ENCODE results near the gene DIPK2A. TPM values are rescaled to one million over a fixed set of nuclear protein-coding genes. Genes with fewer than 3 reads are reported as not detected.

The DIPK2A gene
- total and polyA plus RNA-seq, 2 of the 13 experiments (the other 11 are each of a cell fraction or from before 2014, with no cell fraction given) = 5.8 to 8.0 TPM

DNA sequence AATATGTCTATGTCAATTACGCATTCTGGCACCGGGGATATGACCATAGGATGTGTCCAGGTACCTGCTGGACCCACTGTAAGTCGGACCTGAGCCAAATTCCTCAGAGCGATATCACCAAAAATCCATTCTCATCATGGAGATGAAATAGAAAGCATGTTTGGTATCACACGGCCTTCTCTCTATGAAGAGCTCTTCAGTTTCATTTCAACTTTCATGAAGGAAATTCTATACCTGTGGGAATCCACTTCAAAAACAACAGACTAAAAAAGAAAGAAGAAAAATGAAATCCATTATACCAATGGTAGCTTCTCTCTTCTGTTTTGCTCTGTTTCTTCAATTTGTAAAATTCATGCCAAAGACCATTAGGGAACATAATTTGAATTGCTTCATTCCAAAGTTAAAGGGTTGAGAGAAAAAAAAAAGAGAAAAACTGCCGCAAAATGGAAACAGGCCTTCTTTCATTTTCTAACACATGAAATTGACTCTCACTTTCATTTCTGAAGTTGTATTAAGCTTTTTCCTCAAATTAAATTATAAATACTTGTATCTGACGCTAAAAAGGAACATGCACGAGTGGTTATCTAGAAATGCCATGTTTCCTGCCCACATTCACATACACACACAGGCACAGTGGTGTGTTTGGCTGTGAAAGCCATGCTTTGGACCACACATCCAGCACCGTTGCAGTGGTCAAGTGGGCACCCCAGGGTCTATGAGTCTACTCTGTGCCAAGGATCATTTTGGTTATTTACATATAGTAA is 46.9 kb upstream of the DIPK2A start:
- H3K9me3 ChIP-seq (ENCODE audit: low read length) = no peaks in the 10 kb centered on the region
- WGBS (ENCODE audit: low lambda C conversion rate) = 24% methylated on average over 9 of the region's 9 CpGs
- no peaks in the 10 kb centered on the region for H4K20me1 ChIP-seq (ENCODE audit: insufficient read depth, low read length)
- in situ Hi-C loops (cut with HindIII; ENCODE audit: extremely low pct_ligation_motif_present, low pct_unique_long_range_greater_than_20kb) = no loop called here
- H2AFZ ChIP-seq (ENCODE audit: low read length) = no peak overlapping the region
- no peak for FAIRE-seq
- no peak overlapping the region for H3K4me2 ChIP-seq (ENCODE audit: low read depth, low read length)
- no peak overlapping the region for H3K9ac ChIP-seq (ENCODE audit: insufficient read depth, low read depth, low read length)
- CTCF ChIA-PET (ENCODE audit: low intra/inter-chr PET ratio, low total read pairs) = no interaction called here
- no peaks in the 10 kb centered on the region for H3K79me2 ChIP-seq (ENCODE audit: insufficient read depth, low read length)
- H3K4me1 ChIP-seq (ENCODE audit: insufficient read depth, low read length) = no peaks in the 10 kb centered on the region
- DNase-seq (ENCODE audit: low spot score) = no peak
- intact Hi-C loops (cut with micrococcal nuclease; ENCODE audit: unreplicated experiment) = no loop called here
- no peaks in the 10 kb centered on the region for H3K27me3 ChIP-seq (ENCODE audit: control insufficient read depth in 1 of 2, insufficient read depth in 2 of 2, low read length in 2 of 2)
- no peak overlapping the region for H3K27ac ChIP-seq (ENCODE audit: extremely low read length, insufficient read depth, low read length)
- BruUV-seq (replicated peaks) = no TSS peak
- no peaks in the 10 kb centered on the region for H3K36me3 ChIP-seq (replicated peaks in 1 of 2; ENCODE audit: control insufficient read depth in 1 of 2, insufficient read depth in 2 of 2, low read length in 2 of 2)
- POLR2A ChIA-PET = no interaction called here
- H3K4me3 ChIP-seq (replicated peaks in 1 of 3; ENCODE audit: insufficient read depth in 1 of 3, low read depth in 2 of 3, low read length in 3 of 3) = no peak overlapping the region
- no peak for ATAC-seq
- TF ChIP-seq CBX5 (CRISPR knock-in tag; IDR thresholded peaks at IDR 0.05; ENCODE audit: borderline replicate concordance) = no peak
- TF ChIP-seq, protein P1, sequence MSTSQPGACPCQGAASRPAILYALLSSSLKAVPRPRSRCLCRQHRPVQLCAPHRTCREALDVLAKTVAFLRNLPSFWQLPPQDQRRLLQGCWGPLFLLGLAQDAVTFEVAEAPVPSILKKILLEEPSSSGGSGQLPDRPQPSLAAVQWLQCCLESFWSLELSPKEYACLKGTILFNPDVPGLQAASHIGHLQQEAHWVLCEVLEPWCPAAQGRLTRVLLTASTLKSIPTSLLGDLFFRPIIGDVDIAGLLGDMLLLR (CRISPR knock-in tag; IDR thresholded peaks at IDR 0.05) = no peak
- no peak for TF ChIP-seq ZBTB7A (CRISPR knock-in tag; IDR thresholded peaks at IDR 0.05)
- TF ChIP-seq PRMT3 (CRISPR knock-in tag; IDR thresholded peaks at IDR 0.05; ENCODE audit: borderline replicate concordance, low read depth) = no peak
- TF ChIP-seq, protein P2, sequence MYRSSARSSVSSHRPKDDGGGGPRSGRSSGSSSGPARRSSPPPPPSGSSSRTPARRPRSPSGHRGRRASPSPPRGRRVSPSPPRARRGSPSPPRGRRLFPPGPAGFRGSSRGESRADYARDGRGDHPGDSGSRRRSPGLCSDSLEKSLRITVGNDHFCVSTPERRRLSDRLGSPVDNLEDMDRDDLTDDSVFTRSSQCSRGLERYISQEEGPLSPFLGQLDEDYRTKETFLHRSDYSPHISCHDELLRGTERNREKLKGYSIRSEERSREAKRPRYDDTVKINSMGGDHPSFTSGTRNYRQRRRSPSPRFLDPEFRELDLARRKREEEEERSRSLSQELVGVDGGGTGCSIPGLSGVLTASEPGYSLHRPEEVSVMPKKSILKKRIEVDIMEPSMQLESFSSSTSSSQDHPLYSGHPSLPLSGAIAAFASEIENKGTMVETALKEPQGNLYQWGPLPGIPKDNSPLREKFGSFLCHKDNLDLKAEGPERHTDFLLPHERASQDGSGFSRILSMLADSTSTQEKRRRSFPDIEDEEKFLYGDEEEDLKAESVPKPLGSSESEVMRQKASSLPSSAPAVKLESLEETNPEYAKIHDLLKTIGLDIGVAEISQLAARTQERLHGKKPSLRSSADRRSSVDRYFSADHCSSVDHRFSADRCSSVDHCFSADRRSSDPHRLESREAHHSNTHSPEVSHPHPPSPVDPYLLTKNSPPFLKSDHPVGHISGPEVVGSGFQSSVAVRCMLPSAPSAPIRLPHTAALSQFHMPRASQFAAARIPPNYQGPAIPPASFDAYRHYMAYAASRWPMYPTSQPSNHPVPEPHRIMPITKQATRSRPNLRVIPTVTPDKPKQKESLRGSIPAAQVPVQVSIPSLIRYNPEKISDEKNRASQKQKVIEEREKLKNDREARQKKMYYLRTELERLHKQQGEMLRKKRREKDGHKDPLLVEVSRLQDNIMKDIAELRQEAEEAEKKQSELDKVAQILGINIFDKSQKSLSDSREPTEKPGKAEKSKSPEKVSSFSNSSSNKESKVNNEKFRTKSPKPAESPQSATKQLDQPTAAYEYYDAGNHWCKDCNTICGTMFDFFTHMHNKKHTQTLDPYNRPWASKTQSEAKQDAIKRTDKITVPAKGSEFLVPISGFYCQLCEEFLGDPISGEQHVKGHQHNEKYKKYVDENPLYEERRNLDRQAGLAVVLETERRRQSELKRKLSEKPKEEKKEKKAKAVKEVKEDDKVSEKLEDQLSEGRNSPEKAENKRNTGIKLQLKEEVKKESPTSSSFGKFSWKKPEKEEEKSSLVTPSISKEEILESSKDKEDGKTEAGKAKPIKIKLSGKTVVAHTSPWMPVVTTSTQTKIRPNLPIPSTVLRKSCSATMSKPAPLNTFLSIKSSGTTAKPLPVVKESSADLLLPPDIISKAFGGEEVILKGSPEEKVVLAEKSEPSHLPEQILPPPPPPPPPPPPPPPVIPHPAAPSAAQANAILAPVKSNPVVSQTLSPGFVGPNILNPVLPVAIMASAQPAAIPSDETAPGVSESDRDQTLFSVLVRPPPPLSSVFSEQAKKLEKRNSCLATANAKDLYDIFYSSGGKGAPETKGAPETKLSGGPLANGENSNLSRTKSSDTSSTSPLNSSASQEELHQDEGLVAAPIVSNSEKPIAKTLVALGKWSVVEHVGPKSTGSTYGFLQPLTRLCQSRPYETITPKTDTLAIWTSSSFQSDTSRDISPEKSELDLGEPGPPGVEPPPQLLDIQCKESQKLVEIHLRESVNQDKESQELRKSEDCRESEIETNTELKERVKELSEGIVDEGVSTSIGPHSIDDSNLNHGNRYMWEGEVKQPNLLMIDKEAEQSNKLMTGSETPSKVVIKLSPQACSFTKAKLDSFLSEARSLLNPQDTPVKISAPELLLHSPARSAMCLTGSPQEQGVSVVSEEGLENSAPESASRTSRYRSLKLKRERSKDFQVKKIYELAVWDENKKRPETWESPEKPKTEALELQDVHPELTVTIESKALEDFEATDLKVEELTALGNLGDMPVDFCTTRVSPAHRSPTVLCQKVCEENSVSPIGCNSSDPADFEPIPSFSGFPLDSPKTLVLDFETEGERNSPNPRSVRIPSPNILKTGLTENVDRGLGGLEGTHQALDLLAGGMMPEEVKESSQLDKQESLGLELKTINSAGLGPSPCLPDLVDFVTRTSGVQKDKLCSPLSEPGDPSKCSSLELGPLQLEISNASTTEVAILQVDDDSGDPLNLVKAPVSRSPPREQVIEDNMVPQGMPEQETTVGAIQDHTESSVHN (CRISPR knock-in tag; IDR thresholded peaks at IDR 0.05) = no peak
- TF ChIP-seq ZNF3 (CRISPR knock-in tag; IDR thresholded peaks at IDR 0.05) = no peak
- TF ChIP-seq KDM4B (CRISPR knock-in tag; IDR thresholded peaks at IDR 0.05) = no peak
- TF ChIP-seq JARID2 (CRISPR knock-in tag; IDR thresholded peaks at IDR 0.05; ENCODE audit: insufficient replicate concordance) = no peak
- TF ChIP-seq KLF11 (CRISPR knock-in tag; IDR thresholded peaks at IDR 0.05) = no peak
- no peak for TF ChIP-seq ZNF205 (CRISPR knock-in tag; IDR thresholded peaks at IDR 0.05)
- TF ChIP-seq RNF2 (conservative IDR thresholded peaks at IDR 0.05; ENCODE audit: low read depth) = no peak
- TF ChIP-seq, protein P3, sequence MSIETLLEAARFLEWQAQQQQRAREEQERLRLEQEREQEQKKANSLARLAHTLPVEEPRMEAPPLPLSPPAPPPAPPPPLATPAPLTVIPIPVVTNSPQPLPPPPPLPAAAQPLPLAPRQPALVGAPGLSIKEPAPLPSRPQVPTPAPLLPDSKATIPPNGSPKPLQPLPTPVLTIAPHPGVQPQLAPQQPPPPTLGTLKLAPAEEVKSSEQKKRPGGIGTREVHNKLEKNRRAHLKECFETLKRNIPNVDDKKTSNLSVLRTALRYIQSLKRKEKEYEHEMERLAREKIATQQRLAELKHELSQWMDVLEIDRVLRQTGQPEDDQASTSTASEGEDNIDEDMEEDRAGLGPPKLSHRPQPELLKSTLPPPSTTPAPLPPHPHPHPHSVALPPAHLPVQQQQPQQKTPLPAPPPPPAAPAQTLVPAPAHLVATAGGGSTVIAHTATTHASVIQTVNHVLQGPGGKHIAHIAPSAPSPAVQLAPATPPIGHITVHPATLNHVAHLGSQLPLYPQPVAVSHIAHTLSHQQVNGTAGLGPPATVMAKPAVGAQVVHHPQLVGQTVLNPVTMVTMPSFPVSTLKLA (IDR thresholded peaks at IDR 0.05) = no peak

All from HepG2 (cell line).